Measurements from ENCODE around the gene TBKBP1.

DNA sequence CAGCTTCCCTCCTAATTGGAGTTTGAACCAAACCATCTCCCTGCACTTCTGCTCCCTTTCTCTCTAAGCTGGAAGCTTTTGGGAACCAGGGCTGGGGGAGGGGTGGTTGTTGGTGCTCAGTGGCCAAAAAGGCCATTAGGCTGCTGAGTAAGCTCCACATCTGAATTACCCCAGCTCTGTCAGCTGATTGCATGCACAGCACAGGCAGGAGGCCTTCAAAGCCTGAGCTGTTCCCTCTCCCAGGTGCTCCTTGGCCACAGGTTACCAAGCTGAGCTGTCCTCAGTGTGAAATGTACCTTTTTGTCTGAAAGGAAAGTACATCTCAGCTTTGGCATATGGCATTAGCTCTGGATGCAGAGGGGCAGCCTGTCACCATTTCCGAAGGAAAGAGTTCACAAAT, 6.2 kb upstream of the TBKBP1 start:
- TF ChIP-seq, protein P1, sequence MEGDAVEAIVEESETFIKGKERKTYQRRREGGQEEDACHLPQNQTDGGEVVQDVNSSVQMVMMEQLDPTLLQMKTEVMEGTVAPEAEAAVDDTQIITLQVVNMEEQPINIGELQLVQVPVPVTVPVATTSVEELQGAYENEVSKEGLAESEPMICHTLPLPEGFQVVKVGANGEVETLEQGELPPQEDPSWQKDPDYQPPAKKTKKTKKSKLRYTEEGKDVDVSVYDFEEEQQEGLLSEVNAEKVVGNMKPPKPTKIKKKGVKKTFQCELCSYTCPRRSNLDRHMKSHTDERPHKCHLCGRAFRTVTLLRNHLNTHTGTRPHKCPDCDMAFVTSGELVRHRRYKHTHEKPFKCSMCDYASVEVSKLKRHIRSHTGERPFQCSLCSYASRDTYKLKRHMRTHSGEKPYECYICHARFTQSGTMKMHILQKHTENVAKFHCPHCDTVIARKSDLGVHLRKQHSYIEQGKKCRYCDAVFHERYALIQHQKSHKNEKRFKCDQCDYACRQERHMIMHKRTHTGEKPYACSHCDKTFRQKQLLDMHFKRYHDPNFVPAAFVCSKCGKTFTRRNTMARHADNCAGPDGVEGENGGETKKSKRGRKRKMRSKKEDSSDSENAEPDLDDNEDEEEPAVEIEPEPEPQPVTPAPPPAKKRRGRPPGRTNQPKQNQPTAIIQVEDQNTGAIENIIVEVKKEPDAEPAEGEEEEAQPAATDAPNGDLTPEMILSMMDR (IDR thresholded peaks at IDR 0.05) = no peak
- TF ChIP-seq POLR2A (IDR thresholded peaks at IDR 0.05) = no peak

All from Peyer's patch (tissue), 4 donors.